Osteoblast (primary cell): ENCODE results near the gene NGEF. TPM values are rescaled to one million over a fixed set of nuclear protein-coding genes. Genes with fewer than 3 reads are reported as not detected.

ENCODE experiments used
- DNase-seq: peaks from one replicate; pipeline ENCODE4 v3.0.0; 2011; ENCODE audit warnings: low spot score, mixed read lengths; ENCODE audit not compliant: insufficient read length; ENCODE audit errors: missing footprints
- H2AFZ ChIP-seq: 2 replicates; pipeline ENCODE4 v1.6.0; 2011; ENCODE audit warnings: mild to moderate bottlenecking, low read length
- H3K27ac ChIP-seq: 2 replicates; pipeline ENCODE4 v1.5.1; 2011; ENCODE audit warnings: mild to moderate bottlenecking, low read depth, low read length, moderate library complexity
- H3K27me3 ChIP-seq: 2 replicates; pipeline ENCODE4 v1.6.0; 2012; ENCODE audit warnings: mild to moderate bottlenecking, control low read depth, inconsistent platforms, low read length, moderate library complexity; ENCODE audit not compliant: insufficient read depth
- H3K36me3 ChIP-seq: 2 replicates; pipeline ENCODE4 v1.5.1; 2011; ENCODE audit warnings: mild to moderate bottlenecking, low read length, control low read depth, moderate library complexity; ENCODE audit not compliant: insufficient read depth
- H3K4me1 ChIP-seq: 2 replicates; pipeline ENCODE4 v1.5.1; 2011; ENCODE audit warnings: mild to moderate bottlenecking, low read length, control low read depth, moderate library complexity; ENCODE audit not compliant: insufficient read depth
- H3K4me2 ChIP-seq: 2 replicates; pipeline ENCODE4 v1.6.0; 2011; ENCODE audit warnings: mild to moderate bottlenecking, low read length; ENCODE audit not compliant: insufficient read depth
- H3K4me3 ChIP-seq: fragments of 200-600 bp; sonication (generic); 3 replicates; pipeline ENCODE4 v1.5.1; 2012; ENCODE audit warnings: mild to moderate bottlenecking, low read length, inconsistent platforms; ENCODE audit not compliant: insufficient read depth
- H3K79me2 ChIP-seq: 2 replicates; pipeline ENCODE4 v1.6.0; 2012; ENCODE audit warnings: mild to moderate bottlenecking, low read length, control low read depth, inconsistent platforms; ENCODE audit not compliant: insufficient read depth
- H3K9me3 ChIP-seq: 2 replicates; pipeline ENCODE4 v1.5.1; 2011; ENCODE audit warnings: low read depth, low read length, control low read depth
- H4K20me1 ChIP-seq: 2 replicates; pipeline ENCODE4 v1.6.0; 2012; ENCODE audit warnings: mild to moderate bottlenecking, low read length, control low read depth; ENCODE audit not compliant: insufficient read depth
- total RNA-seq: library from RNA; depleted of rRNA; stranded (reverse); fragments of >200 nt; gene quantifications from 2 replicates; pipeline ENCODE4 v1.2.3, GENCODE V29; 2012
- TF ChIP-seq, protein P1 (sequence below): IDR thresholded peaks from 2 replicates; pipeline ENCODE4 v1.5.1; 2011; ENCODE audit warnings: mild to moderate bottlenecking, low read depth, low read length, moderate library complexity; ENCODE audit errors: extremely low read depth

The NGEF gene
- total RNA-seq, 1 donor: not detected

GRCh38 chr2:232839411-232840079 lies 173.5 kb downstream of the NGEF start:
- H3K36me3 ChIP-seq: peaks cover 39% of the 10 kb centered on the region
- no peak overlapping the region for H3K4me2 ChIP-seq
- no peak overlapping the region for H2AFZ ChIP-seq
- peaks cover 13% of the 10 kb centered on the region for H4K20me1 ChIP-seq
- H3K4me3 ChIP-seq: no peak overlapping the region
- H3K79me2 ChIP-seq: peaks cover 30% of the 10 kb centered on the region
- DNase-seq: no peak
- TF ChIP-seq, protein P1, sequence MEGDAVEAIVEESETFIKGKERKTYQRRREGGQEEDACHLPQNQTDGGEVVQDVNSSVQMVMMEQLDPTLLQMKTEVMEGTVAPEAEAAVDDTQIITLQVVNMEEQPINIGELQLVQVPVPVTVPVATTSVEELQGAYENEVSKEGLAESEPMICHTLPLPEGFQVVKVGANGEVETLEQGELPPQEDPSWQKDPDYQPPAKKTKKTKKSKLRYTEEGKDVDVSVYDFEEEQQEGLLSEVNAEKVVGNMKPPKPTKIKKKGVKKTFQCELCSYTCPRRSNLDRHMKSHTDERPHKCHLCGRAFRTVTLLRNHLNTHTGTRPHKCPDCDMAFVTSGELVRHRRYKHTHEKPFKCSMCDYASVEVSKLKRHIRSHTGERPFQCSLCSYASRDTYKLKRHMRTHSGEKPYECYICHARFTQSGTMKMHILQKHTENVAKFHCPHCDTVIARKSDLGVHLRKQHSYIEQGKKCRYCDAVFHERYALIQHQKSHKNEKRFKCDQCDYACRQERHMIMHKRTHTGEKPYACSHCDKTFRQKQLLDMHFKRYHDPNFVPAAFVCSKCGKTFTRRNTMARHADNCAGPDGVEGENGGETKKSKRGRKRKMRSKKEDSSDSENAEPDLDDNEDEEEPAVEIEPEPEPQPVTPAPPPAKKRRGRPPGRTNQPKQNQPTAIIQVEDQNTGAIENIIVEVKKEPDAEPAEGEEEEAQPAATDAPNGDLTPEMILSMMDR: no peak
- H3K27ac ChIP-seq: no peak overlapping the region
- H3K4me1 ChIP-seq: peaks cover 10% of the 10 kb centered on the region
- no peaks in the 10 kb centered on the region for H3K9me3 ChIP-seq
- H3K27me3 ChIP-seq: no peaks in the 10 kb centered on the region

- peaks cover 13% of the 10 kb centered on the region for H4K20me1 ChIP-seq
- H3K79me2 ChIP-seq: peaks cover 33% of the 10 kb centered on the region
- peak overlapping the region; percentile 19 for H3K27ac ChIP-seq
- H2AFZ ChIP-seq: no peak overlapping the region
- no peak for DNase-seq
- H3K27me3 ChIP-seq: no peaks in the 10 kb centered on the region
- no peaks in the 10 kb centered on the region for H3K9me3 ChIP-seq
- TF ChIP-seq, protein P1: no peak
- no peak overlapping the region for H3K4me3 ChIP-seq
- H3K36me3 ChIP-seq: peaks cover 41% of the 10 kb centered on the region
- peak overlapping the region; percentile 11 for H3K4me2 ChIP-seq
- peaks cover 10% of the 10 kb centered on the region for H3K4me1 ChIP-seq
Observed at GRCh38 chr2:232838406-232838874, 174.6 kb downstream of the NGEF start.

- Histone ChIP-seq H3K79me2 (peaks cover 33% of the 10 kb centered on the region), H2AFZ (no peak overlapping the region), H3K9me3 (no peaks in the 10 kb centered on the region), H3K4me2 (no peak overlapping the region), H3K27me3 (no peaks in the 10 kb centered on the region), H3K4me3 (no peak overlapping the region), H3K27ac (no peak overlapping the region), H4K20me1 (peaks cover 13% of the 10 kb centered on the region), H3K36me3 (peaks cover 53% of the 10 kb centered on the region), H3K4me1 (peaks cover 10% of the 10 kb centered on the region)
- TF ChIP-seq, protein P1: no peak
- DNase-seq: no peak
Observed at GRCh38 chr2:232836934-232837333, 176.1 kb downstream of the NGEF start.

DNA sequence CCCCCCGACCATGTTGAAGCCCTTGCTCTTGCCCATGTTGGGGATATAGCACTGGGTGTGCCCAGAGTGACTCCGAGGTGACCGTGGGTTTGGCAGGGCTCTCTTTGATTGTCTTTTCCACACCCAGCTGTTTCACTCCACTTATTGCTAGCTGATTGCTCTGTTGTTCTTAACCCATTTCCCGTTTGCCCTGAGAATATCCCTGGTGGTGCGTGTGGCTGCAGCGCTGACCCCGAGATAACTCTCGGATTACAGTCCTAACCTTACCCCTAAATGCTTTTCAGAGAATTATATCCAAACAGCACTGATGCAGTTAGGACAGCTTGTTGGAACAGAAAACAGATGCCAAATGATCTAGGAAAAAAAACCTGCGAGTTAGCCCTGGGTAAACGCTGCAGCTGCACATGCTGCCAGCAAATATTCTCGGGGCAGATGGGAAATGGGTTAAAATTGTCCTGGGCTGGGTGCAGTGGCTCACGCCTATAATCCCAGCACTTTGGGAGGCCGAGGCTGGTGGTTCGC lies 177.3 kb downstream of the NGEF start:
- Histone ChIP-seq H3K4me1 (peaks cover 10% of the 10 kb centered on the region), H3K9me3 (no peaks in the 10 kb centered on the region), H3K4me3 (no peak overlapping the region), H3K36me3 (peaks cover 55% of the 10 kb centered on the region), H3K79me2 (peaks cover 33% of the 10 kb centered on the region), H4K20me1 (peaks cover 13% of the 10 kb centered on the region), H3K27me3 (no peaks in the 10 kb centered on the region), H3K4me2 (no peak overlapping the region), H3K27ac (no peak overlapping the region), H2AFZ (no peak overlapping the region)
- no peak for DNase-seq
- TF ChIP-seq, protein P1: no peak
